Upper lobe of left lung (tissue), 6 donors: ENCODE measurements around the gene ZDHHC11B. TPM values are rescaled to one million over a fixed set of nuclear protein-coding genes. Genes with fewer than 3 reads are reported as not detected.
A peak's percentile ranks its signal among the peaks of the same experiment; 100 is the strongest.
"Not testable (repeated sequence)": the region's sequence is repeated elsewhere in the genome, so short reads cannot be mapped to it uniquely, and the experiment has no call there.

Experiments used
- ATAC-seq, 2 donors: fragments of 200-7000 bp; cut with Tn5 transposase; one replicate each; pipeline ENCODE4 v1.9.1; 2022; ENCODE audit warnings: mild to moderate bottlenecking in 2 of 2, moderate library complexity in 2 of 2; ENCODE audit not compliant: low FRiP score in 2 of 2
- DNase-seq, 2 donors: peaks; one replicate each; pipeline ENCODE4 v3.0.0-alpha.2; 2019 to 2020
- H3K27ac ChIP-seq, 4 donors: fragments of 200-600 bp; sonication (generic); one replicate each; pipeline ENCODE4 v1.5.1; 2016 to 2019
- H3K27me3 ChIP-seq, 4 donors: fragments of 200-600 bp; sonication (generic); one replicate each; pipeline ENCODE4 v1.5.1; 2017 to 2019
- H3K36me3 ChIP-seq, 4 donors: fragments of 200-600 bp; sonication (generic); one replicate each; pipeline ENCODE4 v1.5.1; 2016 to 2019
- H3K4me1 ChIP-seq, 4 donors: fragments of 200-600 bp; sonication (generic); one replicate each; pipeline ENCODE4 v1.5.1; 2018 to 2019
- H3K4me3 ChIP-seq, 4 donors: fragments of 200-600 bp; sonication (generic); one replicate each; pipeline ENCODE4 v1.5.1; 2017 to 2019; ENCODE audit warnings: mild to moderate bottlenecking in 2 of 4, moderate library complexity in 1 of 4
- H3K9me3 ChIP-seq, 4 donors: fragments of 200-600 bp; sonication (generic); one replicate each; pipeline ENCODE4 v1.5.1; 2018 to 2019
- CTCF ChIP-seq, 6 experiments: fragments of 450-650 bp in 4 of 6; fragments of 200-600 bp in 2 of 6; sonication (generic) in 2 of 6; IDR thresholded peaks; one replicate each; pipeline ENCODE4 v1.5.1; 2016 to 2019; ENCODE audit warnings: antibody characterized with exemption in 6 of 6
- EP300 ChIP-seq, 4 donors: sonication (generic); formaldehyde crosslinking; IDR thresholded peaks; one replicate each; pipeline ENCODE4 v1.5.1; 2017; ENCODE audit warnings: antibody characterized with exemption in 4 of 4, control low read depth in 2 of 4
- POLR2A ChIP-seq, 4 donors: fragments of 450-650 bp; IDR thresholded peaks; one replicate each; pipeline ENCODE4 v1.5.1; 2016 to 2017; ENCODE audit warnings: antibody characterized with exemption in 4 of 4, mild to moderate bottlenecking in 2 of 4
- POLR2AphosphoS5 ChIP-seq, 2 donors: sonication (generic); formaldehyde crosslinking; IDR thresholded peaks; one replicate each; pipeline ENCODE4 v1.5.1; 2017; ENCODE audit warnings: antibody characterized with exemption in 2 of 2
- WGBS, 2 donors: methylation state at CpG; one replicate each; pipeline ENCODE4 v1.1.5; 2017 to 2018; 5-methylcytosine and 5-hydroxymethylcytosine counted together
- total RNA-seq, 6 donors: library from RNA; depleted of rRNA in 4 of 6; stranded (reverse); fragments of >200 nt in 4 of 6; gene quantifications; one replicate each; pipeline versions ENCODE4 v1.1.0 to v1.2.1, GENCODE V29; 2016 to 2021
- donor health status: DM: no; HTN: no; CAD: no; lungs with moderate emphysema.
- donor health status: DM: no; HTN: yes; CAD: no; lungs with severe emphysema.

Gene ZDHHC11B
- total RNA-seq, 6 donors from 2014 or later, result 7.4 to 40.8 (median 13.1) TPM

- no peaks in the 10 kb centered on the region for H3K9me3 ChIP-seq
- no peaks in the 10 kb centered on the region for H3K27me3 ChIP-seq
- no peaks in the 10 kb centered on the region for H3K4me1 ChIP-seq
- H3K27ac ChIP-seq, result no peak overlapping the region
- 93 to 100% methylated on average over 1 to 11 of the region's 12 CpGs for WGBS, 2 donors
- TF ChIP-seq CTCF (IDR thresholded peaks at IDR 0.05), result no peak
- TF ChIP-seq POLR2AphosphoS5 (IDR thresholded peaks at IDR 0.05), result no peak
- no peak for TF ChIP-seq EP300 (IDR thresholded peaks at IDR 0.05)
- no peak for TF ChIP-seq POLR2A (IDR thresholded peaks at IDR 0.05)
- DNase-seq, result peak; percentile 21 to 67
- H3K36me3 ChIP-seq, result no peaks in the 10 kb centered on the region
- no peak overlapping the region for H3K4me3 ChIP-seq
- no peak for ATAC-seq
Observed at GRCh38 chr5:773517-774264, 10.8 kb downstream of the ZDHHC11B start.

DNA sequence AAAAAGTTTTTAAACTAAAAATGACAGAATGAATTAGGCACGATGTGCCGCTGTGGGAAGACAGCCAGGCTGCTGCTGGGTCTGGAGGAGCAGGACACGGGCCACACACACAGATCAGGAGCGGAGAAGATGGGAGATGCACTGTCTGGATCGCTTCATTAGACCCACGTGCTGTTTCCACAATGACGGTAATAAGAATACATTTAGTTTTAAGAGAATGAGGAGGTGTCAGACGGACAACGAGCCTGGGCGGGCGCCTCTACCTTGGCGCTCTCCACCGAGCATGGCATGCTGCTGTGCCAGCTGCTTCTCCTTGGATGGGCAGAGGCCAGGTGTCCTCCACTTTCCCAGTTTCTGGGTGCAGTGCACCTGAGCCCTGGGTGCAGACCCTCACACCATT lies 11.6 kb downstream of the ZDHHC11B start:
- not testable (repeated sequence) for H3K27ac ChIP-seq, H3K36me3 ChIP-seq, H3K9me3 ChIP-seq, H3K27me3 ChIP-seq, H3K4me1 ChIP-seq, ATAC-seq, H3K4me3 ChIP-seq
- DNase-seq, result peak; percentile 20 to 40
- 77 to 84% methylated on average over 13 of the region's 13 CpGs for WGBS, 2 donors

- not testable (repeated sequence) for H3K4me3 ChIP-seq, H3K27ac ChIP-seq, ATAC-seq, H3K36me3 ChIP-seq, H3K9me3 ChIP-seq, H3K4me1 ChIP-seq, H3K27me3 ChIP-seq
- WGBS, 2 donors, result 76 to 91% methylated on average over 4 to 5 of the region's 14 CpGs
- peak in 1 of 2 donors; percentile 27 for DNase-seq
Observed at GRCh38 chr5:772547-772890, 12.0 kb downstream of the ZDHHC11B start.

GRCh38 chr5:771841-772546 lies 12.5 kb downstream of the ZDHHC11B start:
- H3K36me3 ChIP-seq, H3K4me1 ChIP-seq, H3K4me3 ChIP-seq, H3K9me3 ChIP-seq, H3K27ac ChIP-seq, H3K27me3 ChIP-seq, ATAC-seq: not testable (repeated sequence)
- DNase-seq, result peak; percentile 22
- WGBS, 2 donors, result 62 to 78% methylated on average over 7 to 17 of the region's 31 CpGs

DNA sequence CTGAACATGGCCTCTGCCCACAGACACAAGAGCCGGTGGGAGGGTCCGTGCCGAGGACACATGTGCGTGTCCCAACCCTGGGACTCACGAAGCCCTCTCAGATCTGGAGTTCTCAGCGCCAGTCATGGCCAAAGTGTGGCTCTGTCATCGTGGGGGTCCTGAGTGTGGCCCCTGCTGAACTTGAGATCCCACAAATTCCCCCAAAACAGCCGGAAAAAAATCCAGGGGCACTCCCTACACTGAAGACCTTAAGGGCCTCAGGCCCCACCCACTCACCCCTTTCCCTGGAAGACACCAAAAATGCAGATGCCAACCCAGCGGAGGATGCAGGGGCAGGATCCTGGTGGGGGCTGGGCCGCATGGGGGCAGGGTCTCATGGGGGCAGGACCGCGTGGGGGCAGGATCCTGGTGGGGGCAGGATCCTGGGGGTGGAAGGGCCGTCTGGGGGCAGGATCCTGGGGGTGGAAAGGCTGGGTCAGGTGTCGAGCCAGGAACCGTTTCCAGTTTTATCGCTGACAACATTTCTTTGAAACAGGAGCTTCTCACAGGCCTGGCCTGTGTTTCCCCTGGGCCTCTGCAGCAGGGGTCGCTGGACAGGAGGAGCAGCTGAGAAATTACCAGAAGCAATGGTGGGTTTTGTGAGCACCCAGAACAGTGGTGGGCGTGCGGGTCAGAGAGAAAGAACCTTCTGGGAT lies 13.3 kb downstream of the ZDHHC11B start:
- not testable (repeated sequence) for H3K27me3 ChIP-seq, H3K9me3 ChIP-seq, H3K4me3 ChIP-seq, H3K27ac ChIP-seq, ATAC-seq, H3K36me3 ChIP-seq, H3K4me1 ChIP-seq
- WGBS, 2 donors, result 84 to 100% methylated on average over 1 to 19 of the region's 19 CpGs
- peak; percentile 20 to 40 for DNase-seq

GRCh38 chr5:770585-770984 lies 13.9 kb downstream of the ZDHHC11B start:
- not testable (repeated sequence) for ATAC-seq, H3K27me3 ChIP-seq, H3K4me3 ChIP-seq, H3K27ac ChIP-seq, H3K4me1 ChIP-seq, H3K9me3 ChIP-seq
- 87% methylated on average over 10 of the region's 10 CpGs; no CpG with 5 or more reads in 1 of the 2 donors for WGBS, 2 donors
- DNase-seq, result peak; percentile 20 to 59
- peaks cover 0 to 13% (median 7%) of the 10 kb centered on the region in 4 donors for H3K36me3 ChIP-seq

GRCh38 chr5:769485-770145 lies 14.9 kb downstream of the ZDHHC11B start:
- WGBS, 2 donors, result 87 to 94% methylated on average over 15 to 29 of the region's 29 CpGs
- not testable (repeated sequence) for ATAC-seq, H3K27me3 ChIP-seq, H3K9me3 ChIP-seq, H3K4me1 ChIP-seq, H3K27ac ChIP-seq, H3K4me3 ChIP-seq
- DNase-seq, result peak; percentile 20 to 72
- H3K36me3 ChIP-seq, result peaks cover 0 to 16% (median 8%) of the 10 kb centered on the region in 4 donors
